Liver (tissue), 3 donors: ENCODE data around the gene C2CD2.

Experiments used
- JUND ChIP-seq, 2 donors: IDR thresholded peaks; 2 replicates each; pipeline ENCODE4 v1.6.1; 2016; ENCODE audit warnings: antibody characterized with exemption in 2 of 2
- RAD21 ChIP-seq, 2 donors: IDR thresholded peaks; 2 replicates each; pipeline ENCODE4 v1.6.1; 2016; ENCODE audit warnings: antibody characterized with exemption in 2 of 2, mild to moderate bottlenecking in 2 of 2
- REST ChIP-seq: IDR thresholded peaks from 2 replicates; pipeline ENCODE4 v1.6.1; 2016; ENCODE audit warnings: antibody characterized with exemption, mild to moderate bottlenecking
- TF ChIP-seq, protein P1 (sequence below): fragments of 150-350 bp; IDR thresholded peaks from 2 replicates; pipeline ENCODE4 v1.5.1; 2017; ENCODE audit warnings: improper control_type of control experiment, low read depth, low read length; ENCODE audit not compliant: missing input control
- TF ChIP-seq, protein P2 (sequence below): IDR thresholded peaks from 2 replicates; pipeline ENCODE4 v1.6.1; 2016; ENCODE audit warnings: antibody characterized with exemption
- donor health status: healthy.
- donor health status: healthy.

- TF ChIP-seq, protein P1, sequence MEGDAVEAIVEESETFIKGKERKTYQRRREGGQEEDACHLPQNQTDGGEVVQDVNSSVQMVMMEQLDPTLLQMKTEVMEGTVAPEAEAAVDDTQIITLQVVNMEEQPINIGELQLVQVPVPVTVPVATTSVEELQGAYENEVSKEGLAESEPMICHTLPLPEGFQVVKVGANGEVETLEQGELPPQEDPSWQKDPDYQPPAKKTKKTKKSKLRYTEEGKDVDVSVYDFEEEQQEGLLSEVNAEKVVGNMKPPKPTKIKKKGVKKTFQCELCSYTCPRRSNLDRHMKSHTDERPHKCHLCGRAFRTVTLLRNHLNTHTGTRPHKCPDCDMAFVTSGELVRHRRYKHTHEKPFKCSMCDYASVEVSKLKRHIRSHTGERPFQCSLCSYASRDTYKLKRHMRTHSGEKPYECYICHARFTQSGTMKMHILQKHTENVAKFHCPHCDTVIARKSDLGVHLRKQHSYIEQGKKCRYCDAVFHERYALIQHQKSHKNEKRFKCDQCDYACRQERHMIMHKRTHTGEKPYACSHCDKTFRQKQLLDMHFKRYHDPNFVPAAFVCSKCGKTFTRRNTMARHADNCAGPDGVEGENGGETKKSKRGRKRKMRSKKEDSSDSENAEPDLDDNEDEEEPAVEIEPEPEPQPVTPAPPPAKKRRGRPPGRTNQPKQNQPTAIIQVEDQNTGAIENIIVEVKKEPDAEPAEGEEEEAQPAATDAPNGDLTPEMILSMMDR, result no peak
- TF ChIP-seq, protein P2, sequence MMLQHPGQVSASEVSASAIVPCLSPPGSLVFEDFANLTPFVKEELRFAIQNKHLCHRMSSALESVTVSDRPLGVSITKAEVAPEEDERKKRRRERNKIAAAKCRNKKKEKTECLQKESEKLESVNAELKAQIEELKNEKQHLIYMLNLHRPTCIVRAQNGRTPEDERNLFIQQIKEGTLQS, result no peak
- TF ChIP-seq JUND (IDR thresholded peaks at IDR 0.05), result no peak
- no peak for TF ChIP-seq RAD21 (IDR thresholded peaks at IDR 0.05)
- TF ChIP-seq REST, result no peak
Measured at GRCh38 chr21:41894511-41894910, 59.3 kb downstream of the C2CD2 start.
